Measurements from ENCODE around the gene NAA25. TPM values are rescaled to one million over a fixed set of nuclear protein-coding genes. Genes with fewer than 3 reads are reported as not detected.
"Not testable (repeated sequence)": the region's sequence is repeated elsewhere in the genome, so short reads cannot be mapped to it uniquely, and the experiment has no call there.

The NAA25 gene
- total RNA-seq, 2 donors from 2014 or later: 61.2 to 63.5 TPM

GRCh38 chr12:112102127-112102526, 6.5 kb downstream of the NAA25 start:
- ATAC-seq (no peak), DNase-seq (ENCODE audit: low spot score in 2 of 2) (no peak)
- Mint-ChIP-seq H3K9me3 (no peaks in the 10 kb centered on the region), H3K36me3 (peaks cover 7 to 57% of the 10 kb centered on the region in 2 donors), H3K27ac (no peak overlapping the region)

DNA sequence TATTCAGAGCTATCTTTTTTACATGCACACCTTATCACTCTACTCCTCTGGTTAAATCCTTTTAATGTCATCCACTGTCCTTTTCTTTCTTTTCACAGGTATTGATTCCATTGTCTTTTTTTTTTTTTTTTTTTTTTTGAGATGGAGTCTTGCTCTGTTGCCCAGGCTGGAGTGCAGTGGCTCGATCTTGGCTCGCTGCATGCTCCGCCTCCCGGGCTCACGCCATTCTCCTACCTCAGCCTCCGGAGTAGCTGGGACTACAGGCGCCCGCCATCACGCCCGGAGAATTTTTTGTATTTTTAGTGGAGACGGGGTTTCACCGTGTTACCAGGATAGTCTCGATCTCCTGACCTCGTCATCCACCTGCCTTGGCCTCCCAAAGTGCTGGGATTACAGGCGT, 8.1 kb downstream of the NAA25 start:
- Mint-ChIP-seq H3K27ac (peak overlapping the region; percentile 48 to 87), H3K36me3 (peaks cover 11 to 50% of the 10 kb centered on the region in 2 donors)
- not testable (repeated sequence) for ATAC-seq

DNA sequence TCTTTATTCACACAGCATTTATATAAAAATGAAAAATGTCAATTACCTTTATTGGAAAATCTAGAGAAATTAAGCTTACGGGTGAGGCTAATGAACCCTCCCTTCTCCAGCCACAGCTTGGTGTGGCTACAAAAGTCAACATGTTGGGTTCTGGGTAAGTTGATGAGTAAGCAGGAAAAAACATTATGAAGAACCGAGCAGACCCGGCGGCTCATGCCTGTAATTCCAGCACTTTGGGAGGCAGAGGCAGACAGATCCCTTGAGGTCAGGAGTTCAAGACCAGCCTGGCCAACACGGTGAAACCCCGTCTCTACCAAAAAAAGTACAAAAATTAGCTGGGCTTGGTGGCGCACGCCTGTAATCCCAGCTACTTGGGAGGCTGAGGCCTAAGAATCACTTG, 10.9 kb downstream of the NAA25 start:
- peak overlapping the region; percentile 89 to 90 for H3K27ac Mint-ChIP-seq
- DNase-seq (ENCODE audit: low spot score in 2 of 2) (no peak), ATAC-seq (no peak)
- H3K9me3 Mint-ChIP-seq: no peaks in the 10 kb centered on the region
- peaks cover 11 to 55% of the 10 kb centered on the region in 2 donors for H3K36me3 Mint-ChIP-seq

More for the DNA sequence above, 8.1 kb downstream of the NAA25 start:
- DNase-seq (ENCODE audit: low spot score in 2 of 2); H3K9me3 Mint-ChIP-seq: not testable (repeated sequence)

GRCh38 chr12:112096667-112097066, 11.9 kb downstream of the NAA25 start:
- DNase-seq (ENCODE audit: low spot score in 2 of 2) (peak in 1 of 2 donors; percentile 43), ATAC-seq (peak; percentile 94 to 98)
- H3K27ac Mint-ChIP-seq: peak overlapping the region; percentile 89 to 90
- H3K36me3 Mint-ChIP-seq: peaks cover 11 to 50% of the 10 kb centered on the region in 2 donors
- H3K9me3 Mint-ChIP-seq: no peaks in the 10 kb centered on the region

- peak; percentile 64 to 80 for ATAC-seq
- Mint-ChIP-seq H3K36me3 (peaks cover 9 to 51% of the 10 kb centered on the region in 2 donors), H3K9me3 (no peaks in the 10 kb centered on the region), H3K27ac (peak overlapping the region; percentile 89 to 90)
- DNase-seq (ENCODE audit: low spot score in 2 of 2): no peak
These were observed 12.5 kb downstream of the NAA25 start for GRCh38 chr12:112096070-112096469.

DNA sequence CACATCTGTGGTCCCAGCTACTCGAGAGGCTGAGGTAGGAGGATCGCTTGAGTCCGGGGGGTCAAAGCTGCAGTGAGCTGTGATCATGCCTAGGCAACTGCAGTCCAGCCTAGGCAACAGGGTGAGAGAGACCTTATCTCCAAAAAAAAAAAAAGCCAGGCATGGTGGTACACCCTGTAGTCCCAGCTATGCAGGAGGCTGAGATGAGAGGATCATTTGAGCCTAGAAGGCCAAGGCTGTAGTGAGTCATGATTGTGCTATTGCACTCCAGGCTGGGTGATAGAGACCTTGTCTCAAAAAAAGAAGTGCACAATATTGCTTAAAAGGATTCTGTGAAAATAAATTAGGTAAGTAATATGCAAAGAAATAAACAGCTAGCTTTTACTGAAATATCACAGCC, 17.0 kb downstream of the NAA25 start:
- ATAC-seq (no peak), DNase-seq (ENCODE audit: low spot score in 2 of 2) (no peak)
- H3K27ac Mint-ChIP-seq: peak overlapping the region in 1 of 2 donors; percentile 37
- H3K9me3 Mint-ChIP-seq: no peaks in the 10 kb centered on the region
- H3K36me3 Mint-ChIP-seq: peaks cover 0 to 37% of the 10 kb centered on the region in 2 donors

- Mint-ChIP-seq H3K36me3 (peaks cover 0 to 46% of the 10 kb centered on the region in 2 donors), H3K9me3 (no peaks in the 10 kb centered on the region), H3K27ac (peak overlapping the region in 1 of 2 donors; percentile 11)
- DNase-seq (ENCODE audit: low spot score in 2 of 2) (no peak), ATAC-seq (no peak)
These were observed 20.7 kb downstream of the NAA25 start for GRCh38 chr12:112087851-112088250.

GRCh38 chr12:112087055-112087850, 21.3 kb downstream of the NAA25 start:
- Mint-ChIP-seq H3K9me3 (no peaks in the 10 kb centered on the region), H3K27ac (peak overlapping the region in 1 of 2 donors; percentile 0), H3K36me3 (peaks cover 0 to 50% of the 10 kb centered on the region in 2 donors)
- DNase-seq (ENCODE audit: low spot score in 2 of 2) (no peak), ATAC-seq (no peak)

DNA sequence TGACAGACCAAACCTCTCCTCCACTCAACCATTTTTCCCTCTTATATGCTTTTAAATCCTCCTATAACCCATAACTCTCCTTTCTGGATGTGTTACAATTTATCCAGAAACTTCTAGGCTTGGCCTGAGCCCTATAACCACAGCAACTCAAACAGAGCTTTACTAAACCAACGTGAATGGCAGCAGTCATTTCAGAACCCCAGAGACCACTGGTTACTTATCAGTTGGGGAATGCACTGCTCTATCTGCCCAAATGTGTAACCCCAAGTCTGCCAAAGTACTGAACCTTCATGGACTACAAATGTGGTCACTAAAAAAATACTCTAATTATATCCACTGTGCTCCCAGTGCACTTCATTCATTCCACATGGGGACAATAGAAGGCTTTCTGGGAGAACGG, 42.0 kb downstream of the NAA25 start:
- Mint-ChIP-seq H3K27ac (peak overlapping the region in 1 of 2 donors; percentile 88), H3K9me3 (no peaks in the 10 kb centered on the region), H3K36me3 (peaks cover 0 to 31% of the 10 kb centered on the region in 2 donors)
- no peak for ATAC-seq
- DNase-seq (ENCODE audit: low spot score in 2 of 2): no peak

- no peak overlapping the region for H3K27ac Mint-ChIP-seq
- no peak for DNase-seq (ENCODE audit: low spot score in 2 of 2)
- H3K9me3 Mint-ChIP-seq: no peaks in the 10 kb centered on the region
- ATAC-seq: no peak
- H3K36me3 Mint-ChIP-seq: peaks cover 0 to 18% of the 10 kb centered on the region in 2 donors
These were observed 45.3 kb downstream of the NAA25 start for GRCh38 chr12:112063273-112063672.

DNA sequence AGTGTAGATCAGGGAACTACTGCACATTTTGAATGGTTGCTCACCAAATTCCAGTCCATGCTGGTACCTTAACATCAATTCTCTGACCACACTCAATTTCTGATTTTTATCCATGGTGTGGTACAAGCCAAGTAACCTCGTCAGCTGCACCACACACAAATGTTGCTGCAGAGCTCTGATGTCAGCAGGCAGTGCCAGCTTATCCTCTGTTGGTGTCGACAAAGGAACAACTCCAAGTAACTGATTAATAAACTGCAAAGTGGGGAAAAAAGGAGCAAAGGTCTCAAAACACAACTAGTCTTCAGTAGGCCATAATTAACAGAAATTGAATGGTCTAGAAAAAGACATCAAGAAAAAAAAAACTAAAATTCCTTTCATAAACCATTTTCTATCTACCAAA, 47.4 kb downstream of the NAA25 start:
- Mint-ChIP-seq H3K27ac (peak overlapping the region in 1 of 2 donors; percentile 44), H3K9me3 (no peaks in the 10 kb centered on the region)

GRCh38 chr12:112049351-112049750, 59.2 kb downstream of the NAA25 start:
- ATAC-seq (no peak), DNase-seq (ENCODE audit: low spot score in 2 of 2) (no peak)
- Mint-ChIP-seq H3K36me3 (peaks cover 0 to 40% of the 10 kb centered on the region in 2 donors), H3K27ac (no peak overlapping the region), H3K9me3 (no peaks in the 10 kb centered on the region)

More for the DNA sequence above, 47.4 kb downstream of the NAA25 start:
- H3K36me3 Mint-ChIP-seq: peaks cover 0 to 7% of the 10 kb centered on the region in 2 donors
- no peak for DNase-seq (ENCODE audit: low spot score in 2 of 2)
- ATAC-seq: no peak

DNA sequence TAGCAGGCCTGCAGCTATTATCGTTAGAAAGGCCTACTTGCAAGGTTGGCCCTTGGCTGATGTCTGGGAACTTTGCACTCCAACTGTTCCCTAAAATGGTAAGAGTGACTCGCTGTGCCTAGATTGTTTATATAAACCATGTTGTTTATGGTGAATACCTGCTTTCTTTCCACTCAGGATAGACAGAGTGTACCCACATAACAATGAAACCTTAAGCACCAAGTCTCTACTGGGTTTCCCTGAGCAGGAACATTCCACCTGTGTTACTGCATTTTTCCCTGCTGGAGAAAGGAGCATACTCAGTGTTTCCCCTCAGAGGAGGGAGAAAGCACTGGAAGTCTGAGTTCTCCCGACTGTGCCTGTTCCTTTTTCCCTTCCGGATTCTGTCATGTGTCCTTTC, 62.6 kb downstream of the NAA25 start:
- ATAC-seq (no peak), DNase-seq (ENCODE audit: low spot score in 2 of 2) (no peak)
- H3K27ac Mint-ChIP-seq: peak overlapping the region in 1 of 2 donors; percentile 26
- H3K36me3 Mint-ChIP-seq: peaks cover 0 to 28% of the 10 kb centered on the region in 2 donors
- no peaks in the 10 kb centered on the region for H3K9me3 Mint-ChIP-seq

DNA sequence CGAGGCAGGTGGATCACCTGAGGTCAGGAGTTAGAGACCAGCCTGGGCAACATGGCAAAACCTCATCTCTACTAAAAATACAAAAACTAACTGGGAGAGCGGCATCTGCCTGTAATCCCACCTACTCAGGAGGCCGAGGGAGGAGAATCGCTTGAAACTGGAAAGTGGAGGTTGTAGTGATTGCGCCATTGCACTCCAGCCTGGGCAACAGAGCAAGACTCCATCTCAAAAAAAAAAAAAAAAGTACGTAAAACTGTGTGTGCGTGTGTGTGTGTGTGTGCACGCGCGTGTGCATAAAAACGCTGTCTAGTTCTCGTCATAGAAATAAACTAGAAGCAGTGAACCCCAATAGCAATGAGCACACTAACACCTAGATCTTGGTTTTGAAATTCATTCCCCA, 72.0 kb downstream of the NAA25 start:
- H3K27ac Mint-ChIP-seq; H3K9me3 Mint-ChIP-seq; ATAC-seq; DNase-seq (ENCODE audit: low spot score in 2 of 2): not testable (repeated sequence)
- peaks cover 13 to 37% of the 10 kb centered on the region in 2 donors for H3K36me3 Mint-ChIP-seq

DNA sequence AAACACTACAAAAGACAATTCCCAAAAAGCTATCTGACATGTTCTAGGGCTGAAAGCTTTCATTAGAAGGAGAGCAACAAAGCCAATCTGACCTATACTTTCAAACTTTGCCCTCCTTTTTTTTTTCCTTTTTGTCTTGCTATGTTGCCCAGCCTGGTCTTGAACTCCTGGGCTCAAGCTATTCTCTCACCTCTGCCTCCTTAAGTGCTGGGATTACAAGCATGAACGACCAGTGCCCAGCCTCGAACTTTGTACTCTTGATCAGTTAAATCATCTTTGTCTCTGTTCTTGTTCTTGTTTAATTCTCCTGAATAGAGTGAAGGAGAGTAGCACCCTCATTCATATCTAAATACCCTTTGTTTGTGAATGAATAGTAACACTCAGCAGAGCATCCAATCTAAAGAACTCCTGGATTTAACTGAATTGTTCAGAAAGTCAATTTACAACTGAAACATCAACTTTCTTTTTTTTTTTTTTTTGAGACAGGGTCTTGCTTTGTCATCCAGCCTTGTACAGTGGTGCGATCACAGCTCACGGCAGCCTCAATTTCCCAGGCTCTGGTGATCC, 73.3 kb downstream of the NAA25 start:
- Mint-ChIP-seq H3K9me3 (no peaks in the 10 kb centered on the region), H3K27ac (peak overlapping the region; percentile 39 to 80), H3K36me3 (peaks cover 13 to 37% of the 10 kb centered on the region in 2 donors)
- ATAC-seq (peak in 1 of 2 donors; percentile 5), DNase-seq (ENCODE audit: low spot score in 2 of 2) (no peak)

- ATAC-seq: no peak
- peak overlapping the region; percentile 10 to 78 for H3K27ac Mint-ChIP-seq
- H3K36me3 Mint-ChIP-seq: peaks cover 7 to 41% of the 10 kb centered on the region in 2 donors
- no peak for DNase-seq (ENCODE audit: low spot score in 2 of 2)
- H3K9me3 Mint-ChIP-seq: no peaks in the 10 kb centered on the region
These were observed 76.3 kb downstream of the NAA25 start for GRCh38 chr12:112032292-112032691.

DNA sequence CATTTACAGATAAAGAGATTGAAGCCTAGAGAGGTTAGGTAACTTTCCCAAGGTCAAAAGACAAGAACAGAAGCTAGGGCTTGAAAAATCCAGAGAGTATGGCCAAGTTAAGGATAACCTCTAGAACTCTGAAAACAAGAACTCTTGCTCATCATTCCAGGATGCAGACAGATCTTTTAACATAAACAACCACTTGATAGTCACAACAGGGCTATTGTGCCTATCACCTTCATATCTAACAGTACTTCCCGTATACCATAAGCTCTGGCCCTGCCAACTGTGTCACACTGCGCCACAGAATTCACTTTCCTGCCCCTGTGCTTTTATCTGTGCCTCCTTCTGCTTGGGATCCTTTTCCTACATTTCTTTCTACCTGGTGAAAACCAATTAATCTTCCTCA, 77.1 kb downstream of the NAA25 start:
- H3K27ac Mint-ChIP-seq: peak overlapping the region; percentile 10 to 39
- ATAC-seq (no peak), DNase-seq (ENCODE audit: low spot score in 2 of 2) (no peak)
- H3K36me3 Mint-ChIP-seq: peaks cover 7 to 38% of the 10 kb centered on the region in 2 donors
- H3K9me3 Mint-ChIP-seq: no peaks in the 10 kb centered on the region

All from activated naive CD4-positive, alpha-beta T cell treated with anti-CD3 and anti-CD28 coated beads, Interleukin-2, amount 50 U/mL, for 72 hours (primary cell).